ENCODE results near the gene ASB10. TPM values are rescaled to one million over a fixed set of nuclear protein-coding genes. Genes with fewer than 3 reads are reported as not detected.

The ASB10 gene
- total RNA-seq, 2 donors from 2014 or later, result not detected

GRCh38 chr7:151225948-151226510, 39.0 kb upstream of the ASB10 start:
- H3K36me3 Mint-ChIP-seq (ENCODE audit: insufficient read depth in 2 of 2), result peaks cover 13 to 19% of the 10 kb centered on the region in 2 donors
- H3K4me3 Mint-ChIP-seq, result peak overlapping the region; percentile 97 to 99

GRCh38 chr7:151223728-151224127, 36.7 kb upstream of the ASB10 start:
- no peak for ATAC-seq (replicated peaks in 1 of 2)
- H3K4me3 Mint-ChIP-seq, result no peak overlapping the region
- H3K36me3 Mint-ChIP-seq (ENCODE audit: insufficient read depth in 2 of 2), result peaks cover 16 to 33% of the 10 kb centered on the region in 2 donors
- no peak overlapping the region for H3K27ac Mint-ChIP-seq
- no peaks in the 10 kb centered on the region for H3K9me3 Mint-ChIP-seq
- DNase-seq, result no peak
- peaks cover 41% of the 10 kb centered on the region for H3K4me1 Mint-ChIP-seq (ENCODE audit: low read depth)
- no peaks in the 10 kb centered on the region for H3K27me3 Mint-ChIP-seq (ENCODE audit: low read depth)

More at GRCh38 chr7:151225948-151226510, 39.0 kb upstream of the ASB10 start:
- peak overlapping the region; percentile 97 for H3K27ac Mint-ChIP-seq
- H3K4me1 Mint-ChIP-seq (ENCODE audit: low read depth), result peaks cover 36% of the 10 kb centered on the region
- H3K9me3 Mint-ChIP-seq, result no peaks in the 10 kb centered on the region
- ATAC-seq (replicated peaks in 1 of 2), result no peak
- no peak for DNase-seq
- no peaks in the 10 kb centered on the region for H3K27me3 Mint-ChIP-seq (ENCODE audit: low read depth)

- peaks cover 6% of the 10 kb centered on the region for H3K4me1 Mint-ChIP-seq (ENCODE audit: low read depth)
- no peaks in the 10 kb centered on the region for H3K27me3 Mint-ChIP-seq (ENCODE audit: low read depth)
- ATAC-seq (replicated peaks in 1 of 2), result no peak
- no peaks in the 10 kb centered on the region for H3K9me3 Mint-ChIP-seq
- no peak for DNase-seq
- peaks cover 15 to 39% of the 10 kb centered on the region in 2 donors for H3K36me3 Mint-ChIP-seq (ENCODE audit: insufficient read depth in 2 of 2)
- H3K27ac Mint-ChIP-seq, result peak overlapping the region; percentile 42
- no peak overlapping the region for H3K4me3 Mint-ChIP-seq
Observed at GRCh38 chr7:151218170-151218569, 31.1 kb upstream of the ASB10 start.

GRCh38 chr7:151215396-151215795, 28.3 kb upstream of the ASB10 start:
- Mint-ChIP-seq H3K36me3 (ENCODE audit: insufficient read depth in 2 of 2) (peaks cover 10 to 31% of the 10 kb centered on the region in 2 donors), H3K27me3 (ENCODE audit: low read depth) (no peaks in the 10 kb centered on the region), H3K27ac (no peak overlapping the region), H3K9me3 (no peaks in the 10 kb centered on the region), H3K4me3 (no peak overlapping the region), H3K4me1 (ENCODE audit: low read depth) (peaks cover 6% of the 10 kb centered on the region)
- ATAC-seq (replicated peaks in 1 of 2) (no peak), DNase-seq (no peak)

- no peaks in the 10 kb centered on the region for H3K9me3 Mint-ChIP-seq
- no peak overlapping the region for H3K4me3 Mint-ChIP-seq
- ATAC-seq (replicated peaks in 1 of 2) (no peak), DNase-seq (no peak)
- peaks cover 2% of the 10 kb centered on the region for H3K4me1 Mint-ChIP-seq (ENCODE audit: low read depth)
- peaks cover 8 to 24% of the 10 kb centered on the region in 2 donors for H3K36me3 Mint-ChIP-seq (ENCODE audit: insufficient read depth in 2 of 2)
- no peaks in the 10 kb centered on the region for H3K27me3 Mint-ChIP-seq (ENCODE audit: low read depth)
- H3K27ac Mint-ChIP-seq, result no peak overlapping the region
Observed at GRCh38 chr7:151213826-151214225, 26.8 kb upstream of the ASB10 start.

GRCh38 chr7:151212626-151213025, 25.6 kb upstream of the ASB10 start:
- Mint-ChIP-seq H3K4me1 (ENCODE audit: low read depth) (peaks cover 8% of the 10 kb centered on the region), H3K4me3 (no peak overlapping the region), H3K9me3 (no peaks in the 10 kb centered on the region), H3K27ac (no peak overlapping the region), H3K36me3 (ENCODE audit: insufficient read depth in 2 of 2) (peaks cover 1 to 12% of the 10 kb centered on the region in 2 donors), H3K27me3 (ENCODE audit: low read depth) (no peaks in the 10 kb centered on the region)
- ATAC-seq (replicated peaks in 1 of 2) (no peak), DNase-seq (no peak)

- Mint-ChIP-seq H3K27me3 (ENCODE audit: low read depth) (no peaks in the 10 kb centered on the region), H3K36me3 (ENCODE audit: insufficient read depth in 2 of 2) (peaks cover 1 to 11% of the 10 kb centered on the region in 2 donors), H3K4me1 (ENCODE audit: low read depth) (peaks cover 19% of the 10 kb centered on the region), H3K9me3 (no peaks in the 10 kb centered on the region), H3K27ac (no peak overlapping the region), H3K4me3 (no peak overlapping the region)
- ATAC-seq (replicated peaks in 1 of 2) (no peak), DNase-seq (no peak)
Observed at GRCh38 chr7:151211155-151211772, 24.2 kb upstream of the ASB10 start.

- Mint-ChIP-seq H3K27ac (no peak within 1 kb of the TSS), H3K9me3 (no peaks in the 10 kb centered on the region), H3K4me1 (ENCODE audit: low read depth) (peaks cover 19% of the 10 kb centered on the region), H3K27me3 (ENCODE audit: low read depth) (peaks cover 7% of the 10 kb centered on the region), H3K36me3 (ENCODE audit: insufficient read depth in 2 of 2) (peaks cover 1 to 5% of the 10 kb centered on the region in 2 donors), H3K4me3 (no peak within 1 kb of the TSS)
- ATAC-seq (replicated peaks in 1 of 2), result no peak
- DNase-seq, result no peak
Observed at GRCh38 chr7:151210087-151210854, 23.2 kb upstream of the ASB10 start, which contains the start of gene H2BK1. Gene H2BK1, minus strand, starts transcription at chr7:151210488. Its CDS starts 170 bp downstream, at chr7:151210318.

GRCh38 chr7:151209588-151209987, 22.5 kb upstream of the ASB10 start:
- peaks cover 19% of the 10 kb centered on the region for H3K4me1 Mint-ChIP-seq (ENCODE audit: low read depth)

GRCh38 chr7:151208253-151208862, 21.3 kb upstream of the ASB10 start:
- H3K36me3 Mint-ChIP-seq (ENCODE audit: insufficient read depth in 2 of 2), result peaks cover 0 to 1% of the 10 kb centered on the region in 2 donors
- no peak for DNase-seq
- no peak for ATAC-seq (replicated peaks in 1 of 2)
- H3K4me3 Mint-ChIP-seq, result no peak overlapping the region
- H3K27ac Mint-ChIP-seq, result no peak overlapping the region
- H3K9me3 Mint-ChIP-seq, result no peaks in the 10 kb centered on the region
- peaks cover 15% of the 10 kb centered on the region for H3K27me3 Mint-ChIP-seq (ENCODE audit: low read depth)
- H3K4me1 Mint-ChIP-seq (ENCODE audit: low read depth), result peaks cover 19% of the 10 kb centered on the region

More at GRCh38 chr7:151209588-151209987, 22.5 kb upstream of the ASB10 start:
- H3K9me3 Mint-ChIP-seq, result no peaks in the 10 kb centered on the region
- ATAC-seq (replicated peaks in 1 of 2) (no peak), DNase-seq (no peak)
- H3K27me3 Mint-ChIP-seq (ENCODE audit: low read depth), result peaks cover 14% of the 10 kb centered on the region
- no peak overlapping the region for H3K4me3 Mint-ChIP-seq
- peaks cover 0 to 1% of the 10 kb centered on the region in 2 donors for H3K36me3 Mint-ChIP-seq (ENCODE audit: insufficient read depth in 2 of 2)
- no peak overlapping the region for H3K27ac Mint-ChIP-seq

GRCh38 chr7:151207804-151208203, 20.8 kb upstream of the ASB10 start:
- no peak overlapping the region for H3K4me3 Mint-ChIP-seq
- H3K27ac Mint-ChIP-seq, result no peak overlapping the region
- DNase-seq, result no peak
- peaks cover 19% of the 10 kb centered on the region for H3K4me1 Mint-ChIP-seq (ENCODE audit: low read depth)
- peak in 1 of 2 donors; percentile 7 for ATAC-seq (replicated peaks in 1 of 2)
- no peaks in the 10 kb centered on the region for H3K9me3 Mint-ChIP-seq
- no peaks in the 10 kb centered on the region for H3K36me3 Mint-ChIP-seq (ENCODE audit: insufficient read depth in 2 of 2)
- peaks cover 15% of the 10 kb centered on the region for H3K27me3 Mint-ChIP-seq (ENCODE audit: low read depth)

GRCh38 chr7:151207315-151207714, 20.3 kb upstream of the ASB10 start:
- Mint-ChIP-seq H3K4me3 (no peak overlapping the region), H3K36me3 (ENCODE audit: insufficient read depth in 2 of 2) (no peaks in the 10 kb centered on the region), H3K27me3 (ENCODE audit: low read depth) (peaks cover 15% of the 10 kb centered on the region), H3K27ac (no peak overlapping the region), H3K9me3 (no peaks in the 10 kb centered on the region), H3K4me1 (ENCODE audit: low read depth) (peaks cover 19% of the 10 kb centered on the region)
- DNase-seq (no peak), ATAC-seq (replicated peaks in 1 of 2) (peak in 1 of 2 donors; percentile 35)

GRCh38 chr7:151206914-151207313, 19.9 kb upstream of the ASB10 start:
- H3K4me3 Mint-ChIP-seq, result no peak overlapping the region
- ATAC-seq (replicated peaks in 1 of 2), result peak in 1 of 2 donors; percentile 39
- DNase-seq, result no peak

More at GRCh38 chr7:151206914-151207313, 19.9 kb upstream of the ASB10 start:
- peaks cover 19% of the 10 kb centered on the region for H3K4me1 Mint-ChIP-seq (ENCODE audit: low read depth)
- peaks cover 15% of the 10 kb centered on the region for H3K27me3 Mint-ChIP-seq (ENCODE audit: low read depth)
- H3K9me3 Mint-ChIP-seq, result no peaks in the 10 kb centered on the region
- no peaks in the 10 kb centered on the region for H3K36me3 Mint-ChIP-seq (ENCODE audit: insufficient read depth in 2 of 2)
- H3K27ac Mint-ChIP-seq, result no peak overlapping the region

Measured in activated T-cell treated with anti-CD3 and anti-CD28 coated beads, Interleukin-2, amount 50 U/mL, for 72 hours (primary cell).